NCI-H146 treated with DMSO at 0.1 percent for 48 hours (cell line): Measurements from ENCODE around the gene MYOM1.
A peak's percentile ranks its signal among the peaks of the same experiment; 100 is the strongest.

Experiments used
- DNase-seq: peaks from one replicate; lab custom pipeline; 2025; ENCODE audit not compliant: unreplicated experiment; lab: John Stamatoyannopoulos, UW

MYOM1 gene

GRCh38 chr18:3219631-3220335 lies at the start of gene MYOM1:
TSS of gene MYOM1 (minus strand) at chr18:3219968. CDS start at chr18:3215223, 4,745 bp downstream.
- DNase-seq, result no peak

GRCh38 chr18:3269241-3269913 lies 49.6 kb upstream of the MYOM1 start:
- DNase-seq, result no peak

GRCh38 chr18:3268306-3268705 lies 48.5 kb upstream of the MYOM1 start:
- DNase-seq, result no peak

- DNase-seq, result no peak
Measured at GRCh38 chr18:3266062-3266608, 46.4 kb upstream of the MYOM1 start.

- no peak for DNase-seq
Measured at GRCh38 chr18:3265564-3266033, 45.8 kb upstream of the MYOM1 start.

- DNase-seq, result no peak
Measured at GRCh38 chr18:3264362-3264761, 44.6 kb upstream of the MYOM1 start.

GRCh38 chr18:3263132-3263700 lies 43.4 kb upstream of the MYOM1 start:
- DNase-seq, result no peak

GRCh38 chr18:3262234-3263131 lies 42.7 kb upstream of the MYOM1 start:
- DNase-seq, result peak; percentile 40

GRCh38 chr18:3261373-3262233 lies 41.8 kb upstream of the MYOM1 start, which contains the start of gene MYL12B:
TSS of gene MYL12B (plus strand) at chr18:3262133. CDS start at chr18:3272899, 10,766 bp downstream.
- peak; percentile 79 for DNase-seq

GRCh38 chr18:3260995-3261372 lies 41.2 kb upstream of the MYOM1 start:
- DNase-seq, result no peak

GRCh38 chr18:3257627-3258120 lies 37.9 kb upstream of the MYOM1 start:
- no peak for DNase-seq

GRCh38 chr18:3256693-3257626 lies 37.2 kb upstream of the MYOM1 start:
- DNase-seq, result no peak

- no peak for DNase-seq
Measured at GRCh38 chr18:3255611-3256165, 35.9 kb upstream of the MYOM1 start.

- no peak for DNase-seq
Measured at GRCh38 chr18:3254725-3255124, 35.0 kb upstream of the MYOM1 start.

- no peak for DNase-seq
Measured at GRCh38 chr18:3252843-3253242, 33.1 kb upstream of the MYOM1 start.

GRCh38 chr18:3251963-3252277 lies 32.2 kb upstream of the MYOM1 start:
- no peak for DNase-seq

- no peak for DNase-seq
Measured at GRCh38 chr18:3251249-3251962, 31.6 kb upstream of the MYOM1 start.
